ENCODE results near the gene GPR142. TPM values are rescaled to one million over a fixed set of nuclear protein-coding genes. Genes with fewer than 3 reads are reported as not detected.

GPR142 gene
- total and polyA plus RNA-seq, 2 of the 8 experiments (the other 6 are each of a cell fraction or from before 2014, with no cell fraction given) = 0.05 TPM; not detected in 1

- WGBS, 2 experiments (ENCODE audit: extremely low coverage in 1 of 2, insufficient coverage in 1 of 2, insufficient read length in 1 of 2, insufficient replicate concordance in 2 of 2, low coverage in 1 of 2, low lambda C conversion rate in 2 of 2, missing lambda C conversion rate in 1 of 2) = 91% methylated on average over 9 of the region's 10 CpGs; no CpG with 5 or more reads in 1 of the 2 experiments
- H4K91ac ChIP-seq (replicated peaks; ENCODE audit: insufficient read length, low read length) = no peak overlapping the region
- H3K4ac ChIP-seq (replicated peaks; ENCODE audit: insufficient read length, low read depth, low read length) = no peak overlapping the region
- FAIRE-seq = no peak
- H4K8ac ChIP-seq (ENCODE audit: extremely low read depth, insufficient read depth, low read length) = no peak overlapping the region
- peaks cover 0 to 8% (median 6%) of the 10 kb centered on the region in 4 experiments; a peak in 5 of 7 replicates for H3K4me1 ChIP-seq (replicated peaks in 1 of 4; ENCODE audit: control insufficient read depth in 3 of 4, insufficient read depth in 4 of 4, low read length in 3 of 4)
- H2BK12ac ChIP-seq (ENCODE audit: low read depth, low read length) = no peak overlapping the region
- 0 out of 2 replicates have a peak overlapping the region, but pooled peaks have one; percentile 61 for H2BK15ac ChIP-seq (ENCODE audit: low read length)
- peaks cover 0 to 3% of the 10 kb centered on the region in 2 experiments for H4K20me1 ChIP-seq (replicated peaks in 1 of 2; ENCODE audit: control insufficient read depth in 1 of 2, insufficient read depth in 2 of 2, low read length in 2 of 2)
- H3K18ac ChIP-seq (ENCODE audit: extremely low read depth, low read length) = no peak overlapping the region
- H3K79me1 ChIP-seq (ENCODE audit: low read depth, low read length) = no peaks in the 10 kb centered on the region
- H3K9me3 ChIP-seq (ENCODE audit: insufficient read depth in 2 of 2, low read depth in 1 of 2, low read length in 1 of 2) = no peaks in the 10 kb centered on the region
- no peak overlapping the region; a peak in 1 of 4 replicates for H3K4me2 ChIP-seq (ENCODE audit: insufficient read depth in 1 of 2, low read depth in 2 of 2, low read length in 2 of 2)
- H2BK120ac ChIP-seq (replicated peaks; ENCODE audit: low read depth, low read length) = no peak overlapping the region
- H3K23me2 ChIP-seq (ENCODE audit: low read depth, low read length) = peaks cover 2% of the 10 kb centered on the region; the same call in 1 of the 2 replicates
- H3K27ac ChIP-seq (ENCODE audit: low read depth, low read length) = no peak overlapping the region
- H3K79me2 ChIP-seq (ENCODE audit: control insufficient read depth in 1 of 2, insufficient read depth in 2 of 2, low read length in 2 of 2) = no peaks in the 10 kb centered on the region
- DNase-seq (ENCODE audit: low read depth in 1 of 2, low spot score in 2 of 2) = no peak
- no peak overlapping the region for H3K56ac ChIP-seq (replicated peaks; ENCODE audit: insufficient read length, low read depth, low read length)
- no peak overlapping the region for H2BK5ac ChIP-seq (ENCODE audit: low read depth, low read length)
- H3K36me3 ChIP-seq (ENCODE audit: control insufficient read depth in 2 of 4, insufficient read depth in 4 of 4, low read length in 3 of 4) = peaks cover 0 to 10% (median 0%) of the 10 kb centered on the region in 4 experiments; a peak in 1 of 8 replicates
- H3K27me3 ChIP-seq (replicated peaks in 1 of 4; ENCODE audit: control insufficient read depth in 3 of 4, extremely low read depth in 1 of 4, insufficient read depth in 3 of 4, low read length in 3 of 4) = peaks cover 16 to 49% (median 33%) of the 10 kb centered on the region in 4 experiments
- H3K14ac ChIP-seq (ENCODE audit: insufficient read length) = no peak overlapping the region
- TF ChIP-seq SP1 (IDR thresholded peaks at IDR 0.05; ENCODE audit: low read depth, low read length) = no peak
- TF ChIP-seq CTCF (IDR thresholded peaks at IDR 0.05; ENCODE audit: control extremely low read depth in 1 of 3, insufficient read depth in 1 of 3, low read depth in 1 of 3, low read length in 3 of 3) = no peak
- no peak for TF ChIP-seq CTBP2 (IDR thresholded peaks at IDR 0.05; ENCODE audit: borderline replicate concordance, insufficient read depth, insufficient read length, low read length)
- no peak for TF ChIP-seq JUN (IDR thresholded peaks at IDR 0.05; ENCODE audit: low read depth, low read length)
- no peak for TF ChIP-seq SUZ12 (IDR thresholded peaks at IDR 0.05; ENCODE audit: low read length)
- ChIA-PET CTCF (ENCODE audit: partially characterized antibody) (interaction anchor here (0.6 to 3.3 kb wide), 12 partner anchors 8 to 133 kb away, joined by 3 to 13 read pairs (median 4); no protein-coding TSS in a partner anchor), POLR2A (ENCODE audit: partially characterized antibody) (interaction anchor here (1.3 kb wide), 1 partner anchor 9 kb away, joined by 3 read pairs; no protein-coding TSS in a partner anchor)
- H3K23ac ChIP-seq (ENCODE audit: insufficient read length) = no peak overlapping the region
- no peak overlapping the region for H2AK5ac ChIP-seq (ENCODE audit: low read depth, low read length)
- H2BK20ac ChIP-seq (ENCODE audit: low read length) = no peak overlapping the region
- H2AFZ ChIP-seq (ENCODE audit: low read length) = no peak overlapping the region
- no peak overlapping the region for H3K4me3 ChIP-seq (ENCODE audit: extremely low read depth in 1 of 4, insufficient read depth in 2 of 4, low read depth in 3 of 4, low read length in 4 of 4)
- no peak overlapping the region for H4K5ac ChIP-seq (ENCODE audit: insufficient read length, low read depth, low read length)
- no peak overlapping the region for H3K9ac ChIP-seq (replicated peaks in 1 of 4; ENCODE audit: extremely low read depth in 1 of 4, low read depth in 3 of 4, low read length in 3 of 4)
Measured at GRCh38 chr17:74354561-74354960, 12.7 kb upstream of the GPR142 start.

Measured in H1 (cell line).